H1 (cell line): Measurements from ENCODE around the gene LY6G6D. TPM values are rescaled to one million over a fixed set of nuclear protein-coding genes. Genes with fewer than 3 reads are reported as not detected.

Source experiments
- CEBPB ChIP-seq: IDR thresholded peaks from 2 replicates; pipeline ENCODE4 v1.6.1; 2012; ENCODE audit warnings: low read depth, low read length
- polyA plus RNA-seq, 7 experiments: library from polyadenylated mRNA; depleted of rRNA in 3 of 7; stranded (reverse) in 5 of 7; unstranded in 2 of 7; fragments of >200 nt in 5 of 7; fragments of 200-250 nt in 2 of 7; gene quantifications; 1 replicate in 5 of 7; 2 replicates in 1 of 7; 4 replicates in 1 of 7; pipeline versions ENCODE4 v1.2.1 to v1.2.3, GENCODE V29; 2011 to 2013; ENCODE audit warnings: missing spikeins in 2 of 7, mixed read lengths in 2 of 7
- total RNA-seq: library from RNA; stranded (reverse); fragmentation: NEBNext Ultra II Directional; extraction: Animal tissue kit (Norgen Biotek cat#: 25700); gene quantifications from 2 replicates; pipeline ENCODE4 v1.2.1, GENCODE V29; 2021
- TF ChIP-seq, protein P1 (sequence below), 3 experiments: IDR thresholded peaks; 1 replicate in 2 of 3; 2 replicates in 1 of 3; pipeline versions ENCODE4 v1.5.1 to v1.6.1; 2011; ENCODE audit warnings: low read length in 3 of 3, mild to moderate bottlenecking in 3 of 3, inconsistent platforms in 2 of 3, low read depth in 1 of 3, moderate library complexity in 1 of 3; ENCODE audit not compliant: insufficient read depth in 1 of 3; ENCODE audit errors: control extremely low read depth in 1 of 3

Gene LY6G6D
- total and polyA plus RNA-seq, 2 of the 8 experiments (the other 6 are each of a cell fraction or from before 2014, with no cell fraction given) = 1.8 TPM; not detected in 1

DNA sequence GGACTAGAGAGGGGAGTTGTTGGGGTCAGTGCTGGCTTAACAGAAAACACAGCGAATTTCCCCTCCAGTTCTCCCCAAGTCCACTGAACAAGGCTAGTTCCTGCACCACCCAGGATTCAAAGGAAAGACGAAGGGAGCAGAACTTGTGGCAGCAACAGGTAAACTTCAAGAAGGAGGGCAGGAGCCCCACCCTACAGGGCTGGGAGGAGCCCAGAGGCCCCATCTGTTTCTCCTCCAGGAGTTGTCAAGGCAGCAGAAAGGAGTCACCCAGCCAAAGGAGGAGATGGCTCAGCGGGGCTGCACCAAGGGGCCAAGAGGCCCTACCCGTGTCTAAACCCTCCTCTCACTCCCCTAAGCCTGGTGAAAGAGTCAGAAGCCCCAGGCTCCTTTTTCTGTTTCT is 49.0 kb downstream of the LY6G6D start (continued):
- TF ChIP-seq, protein P1, sequence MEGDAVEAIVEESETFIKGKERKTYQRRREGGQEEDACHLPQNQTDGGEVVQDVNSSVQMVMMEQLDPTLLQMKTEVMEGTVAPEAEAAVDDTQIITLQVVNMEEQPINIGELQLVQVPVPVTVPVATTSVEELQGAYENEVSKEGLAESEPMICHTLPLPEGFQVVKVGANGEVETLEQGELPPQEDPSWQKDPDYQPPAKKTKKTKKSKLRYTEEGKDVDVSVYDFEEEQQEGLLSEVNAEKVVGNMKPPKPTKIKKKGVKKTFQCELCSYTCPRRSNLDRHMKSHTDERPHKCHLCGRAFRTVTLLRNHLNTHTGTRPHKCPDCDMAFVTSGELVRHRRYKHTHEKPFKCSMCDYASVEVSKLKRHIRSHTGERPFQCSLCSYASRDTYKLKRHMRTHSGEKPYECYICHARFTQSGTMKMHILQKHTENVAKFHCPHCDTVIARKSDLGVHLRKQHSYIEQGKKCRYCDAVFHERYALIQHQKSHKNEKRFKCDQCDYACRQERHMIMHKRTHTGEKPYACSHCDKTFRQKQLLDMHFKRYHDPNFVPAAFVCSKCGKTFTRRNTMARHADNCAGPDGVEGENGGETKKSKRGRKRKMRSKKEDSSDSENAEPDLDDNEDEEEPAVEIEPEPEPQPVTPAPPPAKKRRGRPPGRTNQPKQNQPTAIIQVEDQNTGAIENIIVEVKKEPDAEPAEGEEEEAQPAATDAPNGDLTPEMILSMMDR (IDR thresholded peaks at IDR 0.05; ENCODE audit: control extremely low read depth in 1 of 3, insufficient read depth in 1 of 3, low read depth in 1 of 3, low read length in 3 of 3) = no peak
- no peak for TF ChIP-seq CEBPB
- TF ChIP-seq, all 59 proteins: peak for 0
